Stimulated activated naive CD4-positive, alpha-beta T cell (primary cell): ENCODE results near the gene PCDH19.

Source experiments
- DNase-seq, 6 experiments: peaks; one replicate each; lab custom pipeline; 2025; lab: John Stamatoyannopoulos, UW

The PCDH19 gene

GRCh38 chrX:100296183-100296753, 113.8 kb downstream of the PCDH19 start:
- no peak for DNase-seq

DNA sequence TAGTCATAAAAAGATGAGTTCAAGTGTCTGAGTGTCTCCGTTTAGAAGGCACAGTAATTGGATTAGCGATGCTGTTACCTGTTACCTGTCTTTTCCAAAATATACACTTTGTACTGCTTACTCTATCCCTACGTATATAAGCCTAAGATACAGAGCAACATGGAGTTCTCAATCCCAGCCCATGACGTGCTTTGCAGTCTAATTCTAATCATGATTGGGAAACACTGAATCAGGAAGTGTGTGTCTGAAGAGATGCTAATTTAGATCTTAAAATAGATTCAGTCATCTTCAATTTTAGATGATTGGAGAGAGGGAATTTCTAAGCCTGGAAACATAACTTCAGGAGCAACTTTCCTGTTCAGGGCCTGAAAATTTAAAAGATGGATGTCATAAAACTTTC, 115.1 kb downstream of the PCDH19 start:
- DNase-seq = no peak

DNA sequence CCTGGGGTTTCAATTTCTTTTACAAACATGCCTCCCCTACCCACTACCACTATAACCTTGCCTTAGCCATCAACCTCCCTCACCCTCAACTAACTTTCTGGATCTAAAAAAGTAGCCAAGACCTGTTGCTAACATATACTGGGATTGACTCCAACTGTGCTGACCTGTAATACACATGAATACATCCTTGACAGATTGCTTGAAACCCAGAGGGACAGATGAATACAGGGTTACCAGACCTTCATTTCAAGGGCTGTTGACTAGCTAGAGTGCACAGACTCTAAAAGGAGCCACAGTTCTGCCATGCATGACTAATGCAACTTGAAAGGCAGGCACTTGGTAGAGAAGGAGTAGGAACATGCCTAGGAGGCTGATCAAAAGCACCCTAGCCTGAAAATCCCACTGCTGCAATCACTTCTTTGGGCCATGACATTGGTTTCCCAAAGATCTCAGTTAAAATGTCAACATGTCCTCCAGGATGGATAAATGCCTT, 121.0 kb downstream of the PCDH19 start:
- no peak for DNase-seq

GRCh38 chrX:100277231-100277630, 132.8 kb downstream of the PCDH19 start:
- DNase-seq = no peak

- no peak for DNase-seq
These were observed 135.2 kb downstream of the PCDH19 start for GRCh38 chrX:100274916-100275315.

- DNase-seq = no peak
These were observed 144.9 kb downstream of the PCDH19 start for GRCh38 chrX:100265179-100265578.

- DNase-seq = no peak
These were observed 145.9 kb downstream of the PCDH19 start for GRCh38 chrX:100264200-100264599.

GRCh38 chrX:100263650-100264049, 146.4 kb downstream of the PCDH19 start:
- no peak for DNase-seq

- DNase-seq = no peak
These were observed 161.1 kb downstream of the PCDH19 start for GRCh38 chrX:100248885-100249493.

GRCh38 chrX:100247826-100248225, 162.2 kb downstream of the PCDH19 start:
- DNase-seq = no peak

GRCh38 chrX:100244681-100245080, 165.4 kb downstream of the PCDH19 start:
- DNase-seq = no peak
